ENCODE data around the gene ROPN1L. TPM values are rescaled to one million over a fixed set of nuclear protein-coding genes. Genes with fewer than 3 reads are reported as not detected.

ROPN1L gene
- total RNA-seq, 1 experiment from 2014 or later: 0.24 TPM

DNA sequence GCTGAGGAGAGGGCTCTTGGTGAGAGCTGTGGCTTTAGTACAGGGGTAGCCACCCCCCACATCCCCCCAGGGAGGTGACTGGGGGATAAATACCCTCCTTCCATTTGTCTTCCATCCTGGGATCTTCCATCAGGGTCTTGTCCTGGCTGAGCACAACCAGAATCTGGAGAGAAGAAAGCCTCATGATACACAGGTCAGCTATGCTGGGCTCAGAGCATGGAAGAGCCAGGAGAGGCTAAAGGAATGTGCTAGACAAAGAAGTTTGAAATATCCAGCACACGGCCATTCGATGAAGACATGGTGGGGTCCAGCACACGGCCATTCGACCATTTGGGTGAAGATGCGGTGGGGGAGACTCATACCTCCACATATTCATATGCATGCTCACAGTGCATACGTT lies 30.0 kb downstream of the ROPN1L start:
- no TSS peak for BruUV-seq (replicated peaks)
- ChIA-PET CTCF (no interaction called here), POLR2A (ENCODE audit: low non-redundant PET) (no interaction called here)
- intact Hi-C loops (cut with micrococcal nuclease; ENCODE audit: unreplicated experiment): no loop called here
- H3K27ac ChIP-seq (ENCODE audit: low read depth, low read length, poor library complexity, severe bottlenecking): no peak overlapping the region
- no peak overlapping the region for H3K4me3 ChIP-seq (ENCODE audit: low read depth, low read length, poor library complexity, severe bottlenecking)
- no peaks in the 10 kb centered on the region for H3K27me3 ChIP-seq (replicated peaks; ENCODE audit: insufficient read depth, low read depth, low read length, poor library complexity)
- no peaks in the 10 kb centered on the region for H3K9me3 ChIP-seq (ENCODE audit: low read depth, low read length, poor library complexity, severe bottlenecking)
- DNase-seq (ENCODE audit: low spot score): no peak
- no peaks in the 10 kb centered on the region for H3K4me1 ChIP-seq (ENCODE audit: insufficient read depth, low read length, poor library complexity, severe bottlenecking)
- no peak for TF ChIP-seq EZH2 (IDR thresholded peaks at IDR 0.05; ENCODE audit: borderline replicate concordance, low read depth, low read length, poor library complexity, severe bottlenecking)
- TF ChIP-seq, protein P1, sequence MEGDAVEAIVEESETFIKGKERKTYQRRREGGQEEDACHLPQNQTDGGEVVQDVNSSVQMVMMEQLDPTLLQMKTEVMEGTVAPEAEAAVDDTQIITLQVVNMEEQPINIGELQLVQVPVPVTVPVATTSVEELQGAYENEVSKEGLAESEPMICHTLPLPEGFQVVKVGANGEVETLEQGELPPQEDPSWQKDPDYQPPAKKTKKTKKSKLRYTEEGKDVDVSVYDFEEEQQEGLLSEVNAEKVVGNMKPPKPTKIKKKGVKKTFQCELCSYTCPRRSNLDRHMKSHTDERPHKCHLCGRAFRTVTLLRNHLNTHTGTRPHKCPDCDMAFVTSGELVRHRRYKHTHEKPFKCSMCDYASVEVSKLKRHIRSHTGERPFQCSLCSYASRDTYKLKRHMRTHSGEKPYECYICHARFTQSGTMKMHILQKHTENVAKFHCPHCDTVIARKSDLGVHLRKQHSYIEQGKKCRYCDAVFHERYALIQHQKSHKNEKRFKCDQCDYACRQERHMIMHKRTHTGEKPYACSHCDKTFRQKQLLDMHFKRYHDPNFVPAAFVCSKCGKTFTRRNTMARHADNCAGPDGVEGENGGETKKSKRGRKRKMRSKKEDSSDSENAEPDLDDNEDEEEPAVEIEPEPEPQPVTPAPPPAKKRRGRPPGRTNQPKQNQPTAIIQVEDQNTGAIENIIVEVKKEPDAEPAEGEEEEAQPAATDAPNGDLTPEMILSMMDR (conservative IDR thresholded peaks at IDR 0.05; ENCODE audit: low read depth, low read length): no peak
- H3K36me3 ChIP-seq (ENCODE audit: insufficient read depth, low read length, poor library complexity, severe bottlenecking): no peaks in the 10 kb centered on the region

DNA sequence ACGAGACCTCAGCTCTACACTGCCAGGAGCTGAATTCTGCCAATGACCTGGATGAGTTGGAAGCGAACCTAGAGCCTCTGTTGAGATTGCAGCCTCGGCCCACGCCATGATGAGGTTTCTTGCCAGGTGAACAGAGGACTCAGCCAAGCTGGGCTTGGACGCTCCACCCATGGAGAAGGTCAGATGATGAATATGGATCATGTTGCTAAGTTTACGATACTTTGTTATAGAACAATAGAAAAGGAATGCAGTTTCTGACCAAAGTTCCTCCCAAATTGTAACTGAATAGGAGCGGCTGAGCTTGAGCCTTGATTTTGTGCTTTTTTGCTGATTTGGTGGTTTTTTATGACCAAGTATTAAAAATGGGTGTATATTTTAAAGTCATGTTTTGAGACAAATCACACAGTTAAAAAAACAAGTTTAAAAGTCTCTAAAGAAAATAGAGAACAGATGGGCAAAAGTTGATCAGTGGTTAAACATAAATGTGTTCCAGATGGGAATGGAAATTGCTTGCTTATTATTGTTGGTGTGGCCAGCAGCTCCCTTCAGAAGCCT lies 32.9 kb downstream of the ROPN1L start:
- intact Hi-C loops (cut with micrococcal nuclease; ENCODE audit: unreplicated experiment): no loop called here
- TF ChIP-seq, protein P1 (conservative IDR thresholded peaks at IDR 0.05; ENCODE audit: low read depth, low read length): no peak
- no peak for TF ChIP-seq EZH2 (IDR thresholded peaks at IDR 0.05; ENCODE audit: borderline replicate concordance, low read depth, low read length, poor library complexity, severe bottlenecking)
- Histone ChIP-seq H3K36me3 (ENCODE audit: insufficient read depth, low read length, poor library complexity, severe bottlenecking) (no peaks in the 10 kb centered on the region), H3K27me3 (replicated peaks; ENCODE audit: insufficient read depth, low read depth, low read length, poor library complexity) (no peaks in the 10 kb centered on the region), H3K4me1 (ENCODE audit: insufficient read depth, low read length, poor library complexity, severe bottlenecking) (no peaks in the 10 kb centered on the region), H3K9me3 (ENCODE audit: low read depth, low read length, poor library complexity, severe bottlenecking) (no peaks in the 10 kb centered on the region), H3K4me3 (ENCODE audit: low read depth, low read length, poor library complexity, severe bottlenecking) (no peak overlapping the region), H3K27ac (ENCODE audit: low read depth, low read length, poor library complexity, severe bottlenecking) (no peak overlapping the region)
- BruUV-seq (replicated peaks): no TSS peak
- no peak for DNase-seq (ENCODE audit: low spot score)
- ChIA-PET POLR2A (ENCODE audit: low non-redundant PET) (no interaction called here), CTCF (no interaction called here)

DNA sequence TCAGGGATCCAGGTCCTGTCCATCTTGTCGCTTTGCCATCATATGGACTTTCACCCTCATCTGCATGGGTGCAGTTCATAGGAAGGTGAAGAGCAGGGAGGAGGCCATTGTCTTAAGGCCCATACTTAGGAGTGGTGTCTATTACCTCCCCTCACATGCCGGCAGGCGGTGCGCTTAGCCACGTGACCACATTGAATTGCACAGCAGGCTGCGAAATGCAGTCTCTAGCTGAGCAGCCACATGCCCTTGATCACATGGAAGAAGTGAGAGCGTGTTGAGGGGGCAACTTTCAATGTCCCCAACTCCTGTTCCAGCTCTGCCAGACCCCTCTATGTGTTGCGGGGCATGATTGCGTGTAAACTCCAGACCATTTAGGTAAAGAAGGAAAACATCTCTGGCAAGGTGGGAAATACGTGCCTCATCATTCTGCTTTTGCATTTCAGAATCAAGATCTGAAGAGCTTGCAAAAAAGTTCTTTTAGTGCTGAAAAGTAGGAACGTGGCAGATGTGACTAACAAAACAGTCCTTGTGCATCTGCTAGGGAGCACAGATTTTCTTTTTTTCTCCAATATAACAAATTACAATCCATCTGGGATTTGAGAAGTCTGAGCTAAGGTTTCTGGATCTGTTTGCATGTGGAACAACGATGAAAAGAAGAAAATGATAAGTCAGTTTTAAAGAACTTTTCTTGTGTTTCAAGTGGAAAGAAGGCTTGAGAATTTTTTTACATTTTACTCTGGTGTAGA lies 34.4 kb downstream of the ROPN1L start:
- H3K9me3 ChIP-seq (ENCODE audit: low read depth, low read length, poor library complexity, severe bottlenecking): no peaks in the 10 kb centered on the region
- intact Hi-C loops (cut with micrococcal nuclease; ENCODE audit: unreplicated experiment): no loop called here
- no peaks in the 10 kb centered on the region for H3K36me3 ChIP-seq (ENCODE audit: insufficient read depth, low read length, poor library complexity, severe bottlenecking)
- no peaks in the 10 kb centered on the region for H3K4me1 ChIP-seq (ENCODE audit: insufficient read depth, low read length, poor library complexity, severe bottlenecking)
- BruUV-seq (replicated peaks): no TSS peak
- CTCF ChIA-PET: no interaction called here
- no peaks in the 10 kb centered on the region for H3K27me3 ChIP-seq (replicated peaks; ENCODE audit: insufficient read depth, low read depth, low read length, poor library complexity)
- no peak for DNase-seq (ENCODE audit: low spot score)
- no peak overlapping the region for H3K4me3 ChIP-seq (ENCODE audit: low read depth, low read length, poor library complexity, severe bottlenecking)
- POLR2A ChIA-PET (ENCODE audit: low non-redundant PET): no interaction called here
- H3K27ac ChIP-seq (ENCODE audit: low read depth, low read length, poor library complexity, severe bottlenecking): no peak overlapping the region
- TF ChIP-seq, protein P1 (conservative IDR thresholded peaks at IDR 0.05; ENCODE audit: low read depth, low read length): no peak
- TF ChIP-seq EZH2 (IDR thresholded peaks at IDR 0.05; ENCODE audit: borderline replicate concordance, low read depth, low read length, poor library complexity, severe bottlenecking): no peak

All from A673 (cell line).